GM12865 (cell line): ENCODE measurements around the gene WASHC3.

Experiments used
- DNase-seq: peaks from one replicate; pipeline ENCODE4 v3.0.0; 2010; ENCODE audit warnings: low read depth
- H3K4me3 ChIP-seq: 2 replicates; pipeline ENCODE4 v1.5.1; 2011; ENCODE audit warnings: mild to moderate bottlenecking, low read depth, low read length, control low read depth
- CTCF ChIP-seq: IDR thresholded peaks from 2 replicates; pipeline ENCODE4 v1.5.1; 2011; ENCODE audit warnings: low read length, control low read depth, low read depth, inconsistent platforms; ENCODE audit not compliant: insufficient read depth; ENCODE audit errors: missing control alignments

Gene WASHC3

DNA sequence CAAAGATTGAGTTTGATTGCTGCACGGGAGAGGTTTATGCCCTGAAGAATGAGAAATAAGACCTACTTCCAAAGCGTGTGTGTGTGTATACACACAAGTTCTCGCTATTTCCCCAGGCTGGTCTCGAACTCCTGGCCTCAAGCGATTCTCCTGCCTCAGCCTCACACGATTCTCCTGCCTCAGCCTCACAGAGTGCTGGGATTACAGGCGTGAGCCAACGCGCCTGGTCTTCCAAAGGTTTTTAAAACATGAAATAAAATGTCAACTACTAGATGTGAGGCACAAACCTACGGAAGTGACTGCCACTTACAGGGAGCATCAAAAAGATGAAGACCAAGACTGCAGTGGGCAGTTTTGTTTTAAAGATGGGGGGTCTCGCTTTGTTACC lies 622 bp upstream of the WASHC3 start:
- DNase-seq, result no peak
- TF ChIP-seq CTCF, result no peak
- H3K4me3 ChIP-seq, result peak overlapping the region; percentile 29

GRCh38 chr12:102061096-102061559 lies 663 bp downstream of the WASHC3 start:
- peak overlapping the region; percentile 92 for H3K4me3 ChIP-seq
- no peak for TF ChIP-seq CTCF
- DNase-seq, result peak; percentile 81

GRCh38 chr12:102059343-102059742 lies 2.4 kb downstream of the WASHC3 start:
- DNase-seq, result peak; percentile 36
- no peak overlapping the region for H3K4me3 ChIP-seq
- no peak for TF ChIP-seq CTCF

DNA sequence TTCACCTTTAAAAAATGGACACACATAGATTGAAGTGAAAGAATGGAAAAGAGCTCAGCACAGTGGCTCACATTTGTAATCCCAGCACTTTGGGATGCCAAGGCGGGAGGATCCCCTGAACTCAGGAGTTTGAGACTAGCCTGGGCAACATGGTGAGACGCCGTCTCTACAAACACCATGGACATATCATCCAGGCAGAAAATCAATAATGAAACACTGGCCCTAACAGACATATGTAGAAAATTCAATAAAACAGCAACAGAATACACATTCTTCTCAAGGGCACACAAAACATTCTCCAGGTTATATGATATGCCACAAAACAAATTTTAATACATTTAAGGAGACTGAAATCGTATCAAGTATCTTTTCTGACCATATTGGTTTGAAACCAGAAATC lies 7.4 kb downstream of the WASHC3 start:
- H3K4me3 ChIP-seq, result no peak overlapping the region
- no peak for DNase-seq
- no peak for TF ChIP-seq CTCF

DNA sequence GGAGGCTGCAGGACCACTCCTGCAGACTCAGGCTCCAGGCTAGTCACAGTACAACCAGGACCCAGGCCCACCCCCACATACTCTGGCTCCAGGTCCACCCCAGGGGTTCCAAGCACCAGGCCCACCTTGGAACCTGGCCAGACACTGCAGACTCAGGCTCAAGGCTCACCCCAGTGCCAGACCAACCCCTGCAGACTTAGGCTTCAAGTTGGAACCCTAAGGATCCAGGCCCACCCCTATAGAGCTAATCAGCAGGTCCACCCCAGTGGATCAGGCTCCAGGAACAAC lies 8.8 kb downstream of the WASHC3 start:
- no peak for DNase-seq
- H3K4me3 ChIP-seq, result no peak overlapping the region
- no peak for TF ChIP-seq CTCF

- H3K4me3 ChIP-seq, result no peak overlapping the region
- DNase-seq, result no peak
- no peak for TF ChIP-seq CTCF
Measured at GRCh38 chr12:102052192-102053061, 9.4 kb downstream of the WASHC3 start.

- TF ChIP-seq CTCF, result no peak
- no peak overlapping the region for H3K4me3 ChIP-seq
- no peak for DNase-seq
Measured at GRCh38 chr12:102051431-102051965, 10.3 kb downstream of the WASHC3 start.
